Endodermal cell (in vitro differentiated cells): ENCODE measurements around the gene SRA1. TPM values are rescaled to one million over a fixed set of nuclear protein-coding genes. Genes with fewer than 3 reads are reported as not detected.

Experiments
- DNase-seq: peaks from one replicate; pipeline ENCODE4 v3.0.0-alpha.2; 2017
- H3K27ac ChIP-seq: 2 replicates; pipeline ENCODE4 v1.5.1; 2013; ENCODE audit warnings: mild to moderate bottlenecking, low read depth, low read length, moderate library complexity
- H3K27me3 ChIP-seq: 2 replicates; pipeline ENCODE4 v1.6.1; 2013; ENCODE audit warnings: mild to moderate bottlenecking, low read length, moderate library complexity; ENCODE audit not compliant: insufficient read depth, control insufficient read depth, poor library complexity, severe bottlenecking
- H3K36me3 ChIP-seq: 2 replicates; pipeline ENCODE4 v1.7.0; 2013; ENCODE audit warnings: mild to moderate bottlenecking, low read length, moderate library complexity; ENCODE audit not compliant: control insufficient read depth, insufficient read depth
- H3K4me1 ChIP-seq: one replicate; pipeline ENCODE4 v1.7.0; 2013; ENCODE audit warnings: low read length; ENCODE audit not compliant: control insufficient read depth, insufficient read depth
- H3K4me3 ChIP-seq: 2 replicates; pipeline ENCODE4 v1.5.1; 2013; ENCODE audit warnings: mild to moderate bottlenecking, low read length, moderate library complexity
- H3K9ac ChIP-seq: 2 replicates; pipeline ENCODE4 v1.6.1; 2013; ENCODE audit warnings: mild to moderate bottlenecking, low read length, moderate library complexity; ENCODE audit not compliant: poor library complexity, severe bottlenecking; ENCODE audit errors: extremely low read depth
- H3K9me3 ChIP-seq: 2 replicates; pipeline ENCODE4 v1.6.1; 2013; ENCODE audit warnings: mild to moderate bottlenecking, low read length, moderate library complexity; ENCODE audit not compliant: control insufficient read depth
- H3K27ac Mint-ChIP-seq: 2 replicates; pipeline ENCODE4 v1.8.0; 2020; ENCODE audit warnings: mixed read lengths
- H3K27me3 Mint-ChIP-seq: 2 replicates; pipeline ENCODE4 v1.8.0; 2021; ENCODE audit warnings: mild to moderate bottlenecking, mixed read lengths; ENCODE audit not compliant: insufficient read depth
- H3K36me3 Mint-ChIP-seq: 2 replicates; pipeline ENCODE4 v1.8.0; 2020; ENCODE audit warnings: low read depth, mixed read lengths
- H3K4me1 Mint-ChIP-seq: 2 replicates; pipeline ENCODE4 v1.8.0; 2020; ENCODE audit warnings: mixed read lengths
- H3K4me3 Mint-ChIP-seq: 2 replicates; pipeline ENCODE4 v1.8.0; 2020; ENCODE audit warnings: mild to moderate bottlenecking, moderate library complexity, mixed read lengths
- H3K9me3 Mint-ChIP-seq: 2 replicates; pipeline ENCODE4 v1.8.0; 2020; ENCODE audit warnings: mild to moderate bottlenecking, mixed read lengths
- CTCF ChIP-seq: fragments of 200-600 bp; sonication (generic); conservative IDR thresholded peaks from 2 replicates; pipeline ENCODE4 v1.5.0; 2021; ENCODE audit warnings: antibody characterized with exemption, mild to moderate bottlenecking
- WGBS, 2 experiments: methylation state at CpG; one replicate each; pipeline versions ENCODE4 v1.1.5 to v1.1.7; 2013; ENCODE audit warnings: missing lambda C conversion rate in 2 of 2, mixed read lengths in 1 of 2; ENCODE audit not compliant: insufficient coverage in 1 of 2, insufficient read length in 1 of 2; 5-methylcytosine and 5-hydroxymethylcytosine counted together
- total RNA-seq, 2 donors: library from RNA; stranded (reverse); fragmentation: NEBNext Ultra II Directional in 1 of 2; extraction: Animal tissue kit (Norgen Biotek cat#: 25700) in 1 of 2; gene quantifications; 2 replicates in 1 of 2; 3 replicates in 1 of 2; pipeline ENCODE4 v1.2.1, GENCODE V29; 2021

Gene SRA1
- total RNA-seq, 2 donors from 2014 or later: 40.5 to 42.9 TPM

- Mint-ChIP-seq H3K27ac (no peak overlapping the region), H3K4me1 (peaks cover 10% of the 10 kb centered on the region), H3K9me3 (no peaks in the 10 kb centered on the region), H3K36me3 (peaks cover 66% of the 10 kb centered on the region), H3K4me3 (no peak overlapping the region), H3K27me3 (no peaks in the 10 kb centered on the region)
- Histone ChIP-seq H3K4me3 (no peak overlapping the region), H3K9ac (no peak overlapping the region), H3K27me3 (no peaks in the 10 kb centered on the region), H3K36me3 (peaks cover 75% of the 10 kb centered on the region), H3K27ac (no peak overlapping the region), H3K9me3 (no peaks in the 10 kb centered on the region), H3K4me1 (peaks cover 12% of the 10 kb centered on the region)
- no peak for TF ChIP-seq CTCF
- no peak for DNase-seq
- WGBS, 2 experiments: 92 to 98% methylated on average over 5 of the region's 5 CpGs
Observed at GRCh38 chr5:140542972-140543371, 14.3 kb downstream of the SRA1 start.

DNA sequence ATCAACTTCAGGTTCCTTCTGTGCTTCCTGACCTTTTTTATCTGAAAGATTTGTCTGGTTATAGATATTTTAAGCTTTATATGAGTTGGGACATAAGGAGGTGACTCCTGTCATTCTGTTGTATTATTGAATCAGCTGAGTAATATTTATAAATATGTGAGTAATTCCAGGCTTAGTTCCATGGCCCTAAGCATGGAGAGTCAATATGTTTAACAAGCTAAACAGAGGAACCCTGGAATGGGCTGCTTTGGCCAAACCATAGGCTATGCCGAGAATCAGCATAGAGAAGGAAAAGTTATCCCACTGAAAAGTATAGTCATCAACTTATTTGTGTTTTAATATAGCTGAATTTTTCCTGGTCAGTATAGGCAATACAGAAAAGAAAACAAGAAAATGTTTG, 17.0 kb downstream of the SRA1 start:
- no peaks in the 10 kb centered on the region for H3K27me3 ChIP-seq
- no peaks in the 10 kb centered on the region for H3K9me3 ChIP-seq
- 90% methylated on average over 1 of the region's 1 CpG; no CpG with 5 or more reads in 1 of the 2 experiments for WGBS, 2 experiments
- Mint-ChIP-seq H3K27me3 (no peaks in the 10 kb centered on the region), H3K4me1 (no peaks in the 10 kb centered on the region), H3K27ac (no peak overlapping the region), H3K4me3 (no peak overlapping the region), H3K36me3 (peaks cover 74% of the 10 kb centered on the region), H3K9me3 (no peaks in the 10 kb centered on the region)
- no peaks in the 10 kb centered on the region for H3K4me1 ChIP-seq
- H3K9ac ChIP-seq: no peak overlapping the region
- peaks cover 91% of the 10 kb centered on the region for H3K36me3 ChIP-seq
- no peak for TF ChIP-seq CTCF
- DNase-seq: no peak
- H3K27ac ChIP-seq: no peak overlapping the region
- H3K4me3 ChIP-seq: no peak overlapping the region

DNA sequence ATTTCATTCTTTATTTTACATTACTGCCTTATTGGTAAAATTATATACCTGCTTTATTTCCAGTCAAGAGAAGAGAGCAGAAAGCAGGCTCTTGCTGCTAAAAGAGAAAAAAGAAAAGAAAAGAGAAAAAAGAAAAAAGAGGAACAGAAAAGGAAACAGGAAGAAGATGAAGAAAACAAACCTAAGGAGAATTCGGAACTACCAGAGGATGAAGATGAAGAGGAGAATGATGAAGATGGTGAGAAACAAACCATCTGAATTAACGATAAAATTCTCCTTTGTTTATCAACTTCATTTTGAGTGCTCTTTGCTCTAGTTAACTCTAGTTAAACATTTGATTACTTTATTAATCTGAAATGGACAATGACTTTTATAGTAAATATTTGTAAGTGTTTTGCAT, 33.3 kb downstream of the SRA1 start:
- no peak for DNase-seq
- H3K27me3 ChIP-seq: no peaks in the 10 kb centered on the region
- TF ChIP-seq CTCF: no peak
- no peaks in the 10 kb centered on the region for H3K27me3 Mint-ChIP-seq
- H3K9me3 Mint-ChIP-seq: no peaks in the 10 kb centered on the region
- no peaks in the 10 kb centered on the region for H3K4me1 ChIP-seq
- peaks cover 52% of the 10 kb centered on the region for H3K36me3 Mint-ChIP-seq
- no peak overlapping the region for H3K27ac ChIP-seq
- H3K36me3 ChIP-seq: peaks cover 57% of the 10 kb centered on the region
- no peaks in the 10 kb centered on the region for H3K4me1 Mint-ChIP-seq
- no peaks in the 10 kb centered on the region for H3K9me3 ChIP-seq
- 91 to 100% methylated on average over 1 of the region's 2 CpGs for WGBS, 2 experiments
- no peak overlapping the region for H3K27ac Mint-ChIP-seq
- H3K4me3 Mint-ChIP-seq: no peak overlapping the region
- no peak overlapping the region for H3K4me3 ChIP-seq
- H3K9ac ChIP-seq: no peak overlapping the region
